ENCODE results near the gene NBDY.
"Not testable (repeated sequence)": the region's sequence is repeated elsewhere in the genome, so short reads cannot be mapped to it uniquely, and the experiment has no call there.

Gene NBDY

GRCh38 chrX:56768120-56768660 is 39.1 kb downstream of the NBDY start:
- H3K9me3 Mint-ChIP-seq; H3K4me3 Mint-ChIP-seq; intact Hi-C loops (cut with micrococcal nuclease); H3K27ac Mint-ChIP-seq; H3K27me3 Mint-ChIP-seq: not testable (repeated sequence)
- peaks cover 23% of the 10 kb centered on the region for H3K4me1 Mint-ChIP-seq (ENCODE audit: low read depth)
- H3K36me3 Mint-ChIP-seq (ENCODE audit: low read depth): peaks cover 25% of the 10 kb centered on the region

GRCh38 chrX:56772675-56773521 is 43.9 kb downstream of the NBDY start:
- intact Hi-C loops (cut with micrococcal nuclease); H3K4me3 Mint-ChIP-seq; H3K27me3 Mint-ChIP-seq; H3K4me1 Mint-ChIP-seq (ENCODE audit: low read depth); H3K36me3 Mint-ChIP-seq (ENCODE audit: low read depth); H3K27ac Mint-ChIP-seq; H3K9me3 Mint-ChIP-seq: not testable (repeated sequence)

GRCh38 chrX:56773522-56774060 is 44.5 kb downstream of the NBDY start:
- H3K27ac Mint-ChIP-seq; H3K9me3 Mint-ChIP-seq; H3K4me3 Mint-ChIP-seq; H3K4me1 Mint-ChIP-seq (ENCODE audit: low read depth); intact Hi-C loops (cut with micrococcal nuclease); H3K27me3 Mint-ChIP-seq; H3K36me3 Mint-ChIP-seq (ENCODE audit: low read depth): not testable (repeated sequence)

GRCh38 chrX:56778099-56778923 is 49.3 kb downstream of the NBDY start:
- H3K9me3 Mint-ChIP-seq; H3K4me3 Mint-ChIP-seq; H3K27me3 Mint-ChIP-seq; intact Hi-C loops (cut with micrococcal nuclease); H3K27ac Mint-ChIP-seq: not testable (repeated sequence)
- Mint-ChIP-seq H3K4me1 (ENCODE audit: low read depth) (peaks cover 24% of the 10 kb centered on the region), H3K36me3 (ENCODE audit: low read depth) (peaks cover 17% of the 10 kb centered on the region)

GRCh38 chrX:56778924-56779468 is 50.0 kb downstream of the NBDY start:
- intact Hi-C loops (cut with micrococcal nuclease); H3K27me3 Mint-ChIP-seq; H3K27ac Mint-ChIP-seq; H3K4me3 Mint-ChIP-seq; H3K9me3 Mint-ChIP-seq: not testable (repeated sequence)
- Mint-ChIP-seq H3K36me3 (ENCODE audit: low read depth) (peaks cover 20% of the 10 kb centered on the region), H3K4me1 (ENCODE audit: low read depth) (peaks cover 30% of the 10 kb centered on the region)

- intact Hi-C loops (cut with micrococcal nuclease); H3K4me3 Mint-ChIP-seq; H3K27me3 Mint-ChIP-seq; H3K9me3 Mint-ChIP-seq: not testable (repeated sequence)
- Mint-ChIP-seq H3K36me3 (ENCODE audit: low read depth) (peaks cover 20% of the 10 kb centered on the region), H3K4me1 (ENCODE audit: low read depth) (peaks cover 46% of the 10 kb centered on the region), H3K27ac (peak overlapping the region; percentile 62)
Measured at GRCh38 chrX:56780681-56781649, 51.9 kb downstream of the NBDY start.

GRCh38 chrX:56782352-56782751 is 53.3 kb downstream of the NBDY start:
- peak overlapping the region; percentile 62 for H3K27ac Mint-ChIP-seq
- intact Hi-C loops (cut with micrococcal nuclease): no loop called here

GRCh38 chrX:56782791-56783449 is 53.9 kb downstream of the NBDY start:
- Mint-ChIP-seq H3K4me3 (no peak overlapping the region), H3K9me3 (peaks cover 6% of the 10 kb centered on the region), H3K27ac (peak overlapping the region; percentile 62), H3K36me3 (ENCODE audit: low read depth) (peaks cover 34% of the 10 kb centered on the region), H3K27me3 (no peaks in the 10 kb centered on the region), H3K4me1 (ENCODE audit: low read depth) (peaks cover 65% of the 10 kb centered on the region)
- intact Hi-C loops (cut with micrococcal nuclease): no loop called here

More at GRCh38 chrX:56782352-56782751, 53.3 kb downstream of the NBDY start:
- Mint-ChIP-seq H3K4me3 (peak overlapping the region; percentile 0), H3K9me3 (peaks cover 6% of the 10 kb centered on the region), H3K27me3 (no peaks in the 10 kb centered on the region), H3K36me3 (ENCODE audit: low read depth) (peaks cover 29% of the 10 kb centered on the region), H3K4me1 (ENCODE audit: low read depth) (peaks cover 60% of the 10 kb centered on the region)

- Mint-ChIP-seq H3K36me3 (ENCODE audit: low read depth) (peaks cover 40% of the 10 kb centered on the region), H3K27ac (no peak overlapping the region), H3K9me3 (peaks cover 6% of the 10 kb centered on the region), H3K27me3 (no peaks in the 10 kb centered on the region), H3K4me1 (ENCODE audit: low read depth) (peaks cover 66% of the 10 kb centered on the region), H3K4me3 (no peak overlapping the region)
- intact Hi-C loops (cut with micrococcal nuclease): no loop called here
Measured at GRCh38 chrX:56783450-56783831, 54.4 kb downstream of the NBDY start.

GRCh38 chrX:56783996-56784620 is 55.1 kb downstream of the NBDY start:
- H3K4me3 Mint-ChIP-seq: no peak overlapping the region
- no peak overlapping the region for H3K27ac Mint-ChIP-seq
- peaks cover 45% of the 10 kb centered on the region for H3K36me3 Mint-ChIP-seq (ENCODE audit: low read depth)
- peaks cover 66% of the 10 kb centered on the region for H3K4me1 Mint-ChIP-seq (ENCODE audit: low read depth)
- no peaks in the 10 kb centered on the region for H3K27me3 Mint-ChIP-seq
- intact Hi-C loops (cut with micrococcal nuclease): no loop called here
- peaks cover 6% of the 10 kb centered on the region for H3K9me3 Mint-ChIP-seq

GRCh38 chrX:56784666-56785065 is 55.6 kb downstream of the NBDY start:
- H3K27me3 Mint-ChIP-seq: no peaks in the 10 kb centered on the region
- peaks cover 72% of the 10 kb centered on the region for H3K4me1 Mint-ChIP-seq (ENCODE audit: low read depth)
- peaks cover 6% of the 10 kb centered on the region for H3K9me3 Mint-ChIP-seq
- intact Hi-C loops (cut with micrococcal nuclease): no loop called here
- no peak overlapping the region for H3K4me3 Mint-ChIP-seq
- H3K36me3 Mint-ChIP-seq (ENCODE audit: low read depth): peaks cover 51% of the 10 kb centered on the region
- H3K27ac Mint-ChIP-seq: no peak overlapping the region

- Mint-ChIP-seq H3K27ac (peak overlapping the region; percentile 59), H3K4me1 (ENCODE audit: low read depth) (peaks cover 79% of the 10 kb centered on the region)
Measured at GRCh38 chrX:56785442-56785841, 56.4 kb downstream of the NBDY start.

More at GRCh38 chrX:56785442-56785841, 56.4 kb downstream of the NBDY start:
- peaks cover 51% of the 10 kb centered on the region for H3K36me3 Mint-ChIP-seq (ENCODE audit: low read depth)
- no peak overlapping the region for H3K4me3 Mint-ChIP-seq
- intact Hi-C loops (cut with micrococcal nuclease): no loop called here
- H3K27me3 Mint-ChIP-seq: no peaks in the 10 kb centered on the region
- peaks cover 6% of the 10 kb centered on the region for H3K9me3 Mint-ChIP-seq
